HG02610 (cell line): ENCODE results near the gene OSBP2.
"Not testable (repeated sequence)": the region's sequence is repeated elsewhere in the genome, so short reads cannot be mapped to it uniquely, and the experiment has no call there.

Experiments
- ATAC-seq: cut with Tn5 transposase; IDR thresholded peaks from one replicate; pipeline ENCODE4 v1.9.1; 2021; ENCODE audit warnings: mild to moderate bottlenecking, moderate library complexity; ENCODE audit not compliant: unreplicated experiment

The OSBP2 gene

GRCh38 chr22:30694640-30695350, at the start of gene OSBP2:
Gene OSBP2 (plus strand): TSS chr22:30694874. CDS start chr22:30694910, 36 bp downstream.
- ATAC-seq: no peak

DNA sequence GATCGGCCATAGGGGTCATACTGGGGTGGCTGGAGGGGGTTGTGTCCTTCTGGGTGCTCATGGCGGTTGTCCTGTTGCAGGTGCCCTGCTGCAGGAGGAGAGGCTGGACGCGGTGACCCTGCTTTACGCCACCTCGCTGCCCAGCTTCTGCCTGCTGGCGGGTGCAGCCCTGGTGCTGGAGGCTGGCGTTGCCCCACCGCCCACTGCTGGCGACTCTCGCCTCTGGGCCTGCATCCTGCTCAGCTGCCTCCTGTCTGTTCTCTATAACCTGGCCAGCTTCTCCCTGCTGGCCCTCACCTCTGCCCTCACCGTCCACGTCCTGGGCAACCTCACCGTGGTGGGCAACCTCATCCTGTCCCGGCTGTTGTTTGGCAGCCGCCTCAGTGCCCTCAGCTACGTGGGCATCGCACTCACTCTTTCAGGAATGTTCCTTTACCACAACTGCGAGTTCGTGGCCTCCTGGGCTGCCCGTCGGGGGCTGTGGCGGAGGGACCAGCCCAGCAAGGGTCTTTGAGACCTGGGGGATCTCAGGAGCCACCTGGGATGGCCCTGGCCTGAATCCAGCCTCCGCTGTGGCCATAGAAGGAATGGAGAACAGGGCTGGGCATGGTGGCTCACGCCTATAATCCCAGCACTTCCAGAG, 48.0 kb upstream of the OSBP2 start:
- ATAC-seq: no peak

GRCh38 chr22:30647536-30647935, 47.1 kb upstream of the OSBP2 start:
- no peak for ATAC-seq

- ATAC-seq: no peak
Observed at GRCh38 chr22:30648825-30649224, 45.8 kb upstream of the OSBP2 start.

DNA sequence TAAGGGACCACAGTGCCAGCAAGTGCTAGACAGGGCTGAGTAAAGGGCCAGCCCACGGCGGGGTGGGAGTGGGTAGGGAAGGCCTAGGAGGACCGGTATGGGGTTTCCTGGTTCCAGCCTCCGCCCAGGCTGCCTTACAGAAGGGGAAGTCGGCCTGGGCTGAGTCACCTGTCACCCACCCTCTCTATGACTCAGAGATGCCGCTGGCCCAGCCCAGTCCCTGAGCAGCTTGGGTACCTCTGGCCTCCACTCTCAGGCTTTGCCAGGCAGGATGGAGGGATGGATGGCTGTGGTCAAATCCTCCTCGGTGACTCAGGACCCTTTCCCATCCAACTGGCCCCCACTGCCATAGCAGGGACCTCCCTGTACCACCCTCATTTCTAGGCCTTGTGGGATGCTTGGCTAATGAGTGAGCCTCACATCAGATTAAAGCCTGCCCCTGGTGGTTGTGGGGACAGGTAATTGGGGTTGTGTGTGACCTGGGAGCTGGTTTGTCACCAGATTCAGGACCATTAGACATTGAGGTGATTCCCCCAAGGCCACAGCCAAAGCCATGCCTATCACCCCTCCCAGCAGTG, 45.2 kb upstream of the OSBP2 start:
- peak; percentile 67 for ATAC-seq

DNA sequence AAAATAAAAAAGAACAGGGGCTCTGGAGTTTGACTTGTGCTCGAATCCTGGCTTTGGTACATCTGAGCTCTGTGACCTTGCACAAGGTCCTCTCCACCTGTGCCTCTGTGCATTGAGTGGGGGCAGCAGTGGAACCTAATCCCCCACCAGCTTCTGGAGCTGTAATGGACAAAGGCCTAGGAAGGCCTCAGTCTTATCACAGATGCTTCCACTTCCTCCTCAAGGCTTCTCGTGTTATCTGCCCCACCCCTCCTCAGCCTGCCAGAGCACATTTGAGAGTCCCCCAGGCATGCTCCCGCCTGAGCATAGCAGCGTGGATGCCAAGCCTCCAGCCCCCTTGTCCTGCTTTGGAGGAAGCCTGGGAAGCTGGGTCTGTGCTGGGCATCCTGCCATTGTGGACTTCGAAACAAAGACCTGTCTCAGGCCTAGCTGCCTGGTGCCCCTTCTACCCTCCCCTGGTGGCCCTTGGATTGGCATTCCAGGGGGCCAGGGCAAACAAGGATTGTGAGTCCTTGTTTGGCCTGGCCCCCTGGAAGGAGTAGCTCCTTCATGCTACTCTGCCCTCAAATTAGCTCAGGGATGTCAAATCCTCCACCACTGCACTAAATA, 44.1 kb upstream of the OSBP2 start:
- no peak for ATAC-seq

DNA sequence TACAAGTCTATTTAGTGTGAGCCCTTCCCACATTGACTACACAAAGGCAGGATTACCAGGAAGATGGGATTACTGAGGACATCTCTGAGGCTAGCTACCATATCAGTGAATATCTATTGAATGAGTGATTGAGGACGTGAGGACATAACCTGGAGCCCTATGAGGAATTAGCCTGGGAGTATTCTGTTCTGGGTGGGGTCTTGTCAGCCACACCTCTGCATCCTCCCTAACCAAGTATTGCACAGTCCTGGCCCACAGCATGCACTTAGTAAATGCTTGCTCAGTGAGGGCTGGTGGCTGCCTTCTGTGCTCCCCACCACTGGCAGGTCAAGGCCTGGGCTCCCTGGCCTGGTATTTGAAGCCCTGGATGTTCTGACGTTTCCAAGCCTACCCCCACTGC, 41.8 kb upstream of the OSBP2 start:
- ATAC-seq: no peak

DNA sequence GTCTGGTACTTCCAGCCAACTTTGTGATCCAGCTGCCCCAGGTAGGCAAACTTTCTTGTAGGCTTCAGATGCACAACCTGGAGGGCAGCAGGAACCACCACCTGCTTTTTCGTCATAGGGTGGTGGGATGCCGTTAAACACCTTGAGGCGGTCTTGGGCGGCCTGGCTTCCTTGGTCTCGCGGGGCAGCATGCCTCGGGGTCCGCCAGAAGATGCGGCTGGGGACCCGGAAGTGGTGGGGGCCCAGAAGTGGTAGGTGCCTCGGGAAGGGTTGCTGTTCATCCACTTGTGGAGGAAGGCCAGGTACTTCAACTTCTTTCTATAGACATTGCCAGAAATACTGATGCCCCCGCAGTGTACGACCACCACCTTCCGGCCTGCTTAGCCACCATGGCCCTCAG, 40.3 kb upstream of the OSBP2 start:
- ATAC-seq: no peak

DNA sequence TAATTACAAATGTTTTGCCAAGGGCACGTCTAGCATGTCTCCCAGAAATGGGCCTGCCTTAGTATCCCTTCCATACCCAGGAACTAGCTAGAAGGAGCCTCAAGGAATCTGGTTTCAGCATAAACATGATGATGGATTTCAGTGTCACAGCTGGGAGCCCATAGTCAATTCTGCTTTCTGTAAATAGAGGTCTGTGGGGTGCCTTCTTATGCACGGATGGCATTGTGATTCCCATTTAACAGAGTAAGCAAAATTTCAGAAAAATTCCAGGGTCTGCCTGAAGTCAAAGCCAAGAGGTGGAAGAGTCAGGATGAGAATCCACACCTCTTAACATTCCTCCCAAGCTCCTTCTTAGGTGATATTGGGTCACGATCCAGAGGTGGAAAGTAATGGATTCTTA, 39.1 kb upstream of the OSBP2 start:
- no peak for ATAC-seq

- ATAC-seq: no peak
Observed at GRCh38 chr22:30662040-30662439, 32.6 kb upstream of the OSBP2 start.

- ATAC-seq: no peak
Observed at GRCh38 chr22:30664798-30665197, 29.9 kb upstream of the OSBP2 start.

DNA sequence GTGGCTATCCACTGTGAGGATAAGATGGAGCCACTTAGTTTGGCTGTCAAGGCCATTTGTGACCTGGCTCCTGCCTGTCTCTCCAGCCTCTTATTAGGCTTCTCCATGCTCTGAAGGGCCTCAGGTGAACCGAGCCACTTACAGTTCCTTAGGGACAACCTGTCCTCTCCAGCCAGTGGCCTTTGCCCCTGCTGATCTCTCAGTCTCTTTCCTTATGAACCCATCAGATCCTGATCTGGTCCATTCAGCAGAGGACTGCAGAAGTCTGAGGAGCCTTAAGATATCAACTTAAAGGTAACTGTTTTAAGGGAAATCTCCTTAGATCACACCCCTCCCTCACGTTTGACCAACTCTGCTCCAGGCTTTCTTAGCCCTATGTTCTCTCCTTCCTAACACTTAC, 29.4 kb upstream of the OSBP2 start:
- ATAC-seq: no peak

DNA sequence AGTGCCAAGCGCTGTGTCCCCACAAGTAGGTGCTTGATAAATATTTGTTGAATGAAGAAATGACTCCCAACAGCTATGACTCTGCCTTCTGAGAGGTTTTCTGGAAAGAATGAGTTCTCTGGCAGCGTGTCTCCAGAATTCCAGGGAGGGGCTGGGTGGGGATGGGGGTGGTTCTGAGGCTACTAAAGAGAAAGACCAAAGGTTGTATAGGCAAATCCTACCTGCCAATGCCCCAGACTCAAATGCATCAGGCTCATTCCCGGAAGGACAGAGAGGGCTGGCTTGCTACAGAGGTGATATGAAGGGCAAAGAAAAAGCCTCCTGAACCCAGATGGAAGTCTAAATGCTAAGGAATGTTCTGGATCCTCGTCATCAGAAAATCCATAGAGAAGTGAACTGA, 28.9 kb upstream of the OSBP2 start:
- no peak for ATAC-seq

GRCh38 chr22:30667107-30667493, 27.6 kb upstream of the OSBP2 start:
- ATAC-seq: no peak

DNA sequence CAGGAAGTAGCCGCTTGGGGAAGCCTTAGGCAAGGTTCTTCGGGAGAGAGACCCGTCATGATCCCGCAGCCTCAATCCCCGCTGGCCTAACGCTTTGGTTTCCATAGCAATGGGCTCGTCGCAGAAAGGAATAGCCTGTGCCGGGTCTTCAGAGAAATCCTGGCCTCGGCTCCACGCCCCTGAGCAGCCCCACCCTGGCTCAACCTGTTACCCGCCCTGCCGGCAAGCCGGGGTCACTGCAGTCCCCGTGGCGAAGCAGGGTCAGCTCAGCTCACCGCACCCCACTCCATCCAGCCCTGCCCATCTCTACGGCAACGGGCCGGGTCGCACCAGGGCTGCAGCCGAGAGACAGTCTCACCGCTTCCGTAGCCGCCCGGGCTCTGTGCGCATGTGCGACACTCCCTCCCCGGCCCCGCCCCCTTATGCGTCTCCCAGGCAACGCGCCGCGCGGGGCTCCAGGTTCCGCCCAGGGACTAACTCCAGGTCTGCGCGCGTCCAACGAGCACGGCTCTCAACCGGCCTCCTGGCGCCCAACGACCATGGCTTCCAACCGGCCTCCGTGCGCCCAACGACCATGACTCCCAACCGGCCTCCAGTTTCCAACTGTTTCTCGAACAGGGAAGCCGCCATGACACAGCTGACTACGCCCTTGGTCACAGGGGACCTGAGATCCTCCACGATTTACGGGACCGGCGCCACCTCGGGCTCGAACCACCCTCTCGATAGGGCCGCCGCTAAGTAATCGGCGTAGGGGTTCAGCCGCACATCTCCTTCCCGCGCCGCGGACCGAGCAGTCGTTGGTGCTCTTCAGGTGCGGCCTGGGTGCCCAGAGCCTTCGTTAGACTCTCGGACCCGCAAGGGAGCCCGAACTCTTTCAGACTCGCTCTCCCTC, 26.9 kb upstream of the OSBP2 start, which contains the start of gene DUSP18:
Gene DUSP18 (minus strand): TSS at position 382 of the 892 bp plus-strand sequence. CDS start 3,872 bp downstream, outside the sequence.
- peak; percentile 81 for ATAC-seq

- ATAC-seq: no peak
Observed at GRCh38 chr22:30668386-30668710, 26.3 kb upstream of the OSBP2 start.

GRCh38 chr22:30671071-30671470, 23.6 kb upstream of the OSBP2 start:
- ATAC-seq: no peak

DNA sequence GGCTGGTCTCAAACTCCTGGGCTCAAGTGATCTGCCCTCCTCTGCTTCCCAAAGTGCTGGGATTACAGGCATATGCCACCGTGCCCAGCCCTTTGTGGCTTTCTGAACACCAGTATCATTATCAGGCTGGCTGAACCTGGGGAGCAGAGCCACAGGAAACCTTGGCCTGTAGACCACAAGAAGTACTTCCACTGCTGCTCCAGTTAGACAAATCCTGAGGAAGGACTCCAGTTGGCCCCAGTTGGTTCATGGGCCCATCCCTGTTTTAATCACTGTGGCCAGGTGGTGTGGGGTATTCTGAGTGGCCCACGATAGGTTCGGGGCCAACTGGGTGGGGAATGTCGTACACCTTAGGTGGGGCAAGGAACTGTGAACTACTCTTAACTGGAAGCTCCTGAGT, 21.5 kb upstream of the OSBP2 start:
- ATAC-seq: no peak

- no peak for ATAC-seq
Observed at GRCh38 chr22:30674482-30674881, 20.2 kb upstream of the OSBP2 start.

- ATAC-seq: no peak
Observed at GRCh38 chr22:30675436-30675835, 19.2 kb upstream of the OSBP2 start.

DNA sequence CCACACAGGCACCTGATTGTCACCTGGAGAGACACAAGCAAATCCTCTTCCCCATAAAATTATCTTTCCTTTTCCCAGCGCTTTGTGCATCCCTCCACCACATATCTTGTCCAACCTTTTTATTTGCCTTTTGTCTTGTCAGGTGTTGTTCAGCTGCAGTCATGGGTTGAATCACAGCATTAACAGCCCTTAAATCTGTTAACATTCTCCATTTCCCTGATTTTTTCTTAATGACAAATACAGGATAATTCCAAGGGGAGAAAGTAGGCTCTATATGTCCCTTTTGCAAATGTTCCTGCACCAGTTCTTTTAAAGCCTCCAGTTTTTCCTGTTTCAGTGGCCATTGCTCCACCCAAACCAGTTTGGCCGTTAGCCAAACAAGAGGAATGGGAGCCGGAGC, 18.1 kb upstream of the OSBP2 start:
- ATAC-seq: not testable (repeated sequence)
